ENCODE results near the gene SNRPA.
A peak's percentile ranks its signal among the peaks of the same experiment; 100 is the strongest.

Gene SNRPA

DNA sequence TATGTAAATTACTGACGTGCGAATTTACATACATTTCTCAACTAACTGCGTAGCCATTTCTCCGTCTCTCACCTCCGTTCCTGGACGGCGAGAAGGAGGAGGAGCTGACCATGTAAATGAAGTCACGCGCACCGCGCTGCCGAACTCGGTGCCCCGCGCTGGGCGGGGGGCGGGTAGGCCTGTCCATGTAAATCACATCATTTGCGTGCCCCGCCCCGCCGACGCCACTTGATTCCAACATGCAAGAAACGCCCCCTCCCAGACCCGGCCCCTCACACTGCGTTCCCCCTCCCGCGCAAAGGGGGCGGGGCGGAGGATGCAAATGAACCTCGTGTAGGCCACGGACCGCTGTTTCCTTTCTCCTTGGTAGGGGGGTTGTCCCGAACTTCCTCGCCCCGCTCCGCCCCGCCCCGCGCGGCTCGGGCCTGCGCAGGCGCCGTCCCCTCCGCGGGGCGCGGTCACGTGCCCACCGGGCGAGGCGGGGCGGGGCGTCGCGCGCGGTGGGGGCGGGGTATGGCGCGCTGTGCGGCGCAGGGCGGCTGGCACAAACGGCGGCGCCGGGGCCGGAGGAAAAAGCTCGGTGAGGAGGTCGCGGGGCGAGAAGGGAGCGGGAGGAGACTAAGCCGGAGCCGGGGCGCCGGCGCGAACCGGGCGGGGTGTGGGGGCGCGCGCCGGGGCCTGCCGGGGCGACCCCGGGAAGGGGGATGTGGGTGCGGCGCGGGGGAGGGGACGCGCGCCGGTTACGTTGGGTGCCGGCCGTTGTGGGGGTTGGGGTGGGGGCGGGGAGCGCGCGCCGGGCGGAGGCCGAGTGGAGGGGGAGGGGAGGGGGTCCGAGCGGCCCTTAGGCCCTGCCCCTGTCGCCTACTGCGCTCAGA is 47.9 kb downstream of the SNRPA start, which contains the start of gene EGLN2:
EGLN2 (plus strand) TSS at position 509 of the 875 bp plus-strand sequence. CDS start 1,382 bp downstream, outside the sequence.
- Histone ChIP-seq H3K4me3 (ENCODE audit: low read length in 2 of 2) (peak within 1 kb of the TSS; percentile 91 to 98), H4K91ac (ENCODE audit: low read depth, low read length, poor library complexity) (no peak within 1 kb of the TSS), H3K14ac (ENCODE audit: low read length) (peak within 1 kb of the TSS; percentile 95), H3K18ac (ENCODE audit: low read length) (peak within 1 kb of the TSS; percentile 99), H3K27ac (replicated peaks; ENCODE audit: low read length) (peak within 1 kb of the TSS; percentile 80), H2BK5ac (ENCODE audit: low read length) (peak within 1 kb of the TSS; percentile 88), H3K27me3 (ENCODE audit: control insufficient read depth in 3 of 3, insufficient read depth in 3 of 3, low read depth in 1 of 3, low read length in 3 of 3) (no peaks in the 10 kb centered on the region), H3K4ac (ENCODE audit: low read length) (peak within 1 kb of the TSS; percentile 69), H3K9ac (ENCODE audit: low read depth, low read length, poor library complexity) (peak within 1 kb of the TSS; percentile 93), H2BK12ac (ENCODE audit: low read length) (peak within 1 kb of the TSS; percentile 16), H2AFZ (ENCODE audit: low read length) (peak within 1 kb of the TSS; percentile 86), H3K23ac (ENCODE audit: low read depth, low read length, poor library complexity) (peak within 1 kb of the TSS; percentile 92), H2AK5ac (ENCODE audit: low read depth, low read length) (peak within 1 kb of the TSS; percentile 68), H2BK120ac (ENCODE audit: low read depth, low read length) (peak within 1 kb of the TSS; percentile 38), H2BK15ac (ENCODE audit: low read length) (no peak within 1 kb of the TSS), H3K4me2 (ENCODE audit: insufficient read depth, low read length, poor library complexity, severe bottlenecking) (peak within 1 kb of the TSS; percentile 60), H3K79me1 (ENCODE audit: low read depth, low read length) (peaks cover 23% of the 10 kb centered on the region), H4K8ac (ENCODE audit: low read depth, low read length) (no peak within 1 kb of the TSS), H3K9me3 (replicated peaks in 1 of 2; ENCODE audit: control insufficient read depth in 2 of 2, insufficient read depth in 1 of 2, low read depth in 1 of 2, low read length in 2 of 2) (no peaks in the 10 kb centered on the region), H3K4me1 (ENCODE audit: control insufficient read depth in 2 of 2, insufficient read depth in 1 of 2, low read depth in 1 of 2, low read length in 2 of 2) (peaks cover 32 to 33% of the 10 kb centered on the region in 2 donors), H3K36me3 (replicated peaks in 1 of 2; ENCODE audit: control insufficient read depth in 2 of 2, insufficient read depth in 2 of 2, low read length in 2 of 2) (peaks cover 21 to 40% of the 10 kb centered on the region in 2 donors)
- WGBS, 2 donors (ENCODE audit: extremely low coverage in 2 of 2, insufficient read length in 2 of 2, insufficient replicate concordance in 1 of 2) = no CpG with 5 or more reads among the region's 110 CpGs
- peak; percentile 100 for DNase-seq (ENCODE audit: low spot score)

DNA sequence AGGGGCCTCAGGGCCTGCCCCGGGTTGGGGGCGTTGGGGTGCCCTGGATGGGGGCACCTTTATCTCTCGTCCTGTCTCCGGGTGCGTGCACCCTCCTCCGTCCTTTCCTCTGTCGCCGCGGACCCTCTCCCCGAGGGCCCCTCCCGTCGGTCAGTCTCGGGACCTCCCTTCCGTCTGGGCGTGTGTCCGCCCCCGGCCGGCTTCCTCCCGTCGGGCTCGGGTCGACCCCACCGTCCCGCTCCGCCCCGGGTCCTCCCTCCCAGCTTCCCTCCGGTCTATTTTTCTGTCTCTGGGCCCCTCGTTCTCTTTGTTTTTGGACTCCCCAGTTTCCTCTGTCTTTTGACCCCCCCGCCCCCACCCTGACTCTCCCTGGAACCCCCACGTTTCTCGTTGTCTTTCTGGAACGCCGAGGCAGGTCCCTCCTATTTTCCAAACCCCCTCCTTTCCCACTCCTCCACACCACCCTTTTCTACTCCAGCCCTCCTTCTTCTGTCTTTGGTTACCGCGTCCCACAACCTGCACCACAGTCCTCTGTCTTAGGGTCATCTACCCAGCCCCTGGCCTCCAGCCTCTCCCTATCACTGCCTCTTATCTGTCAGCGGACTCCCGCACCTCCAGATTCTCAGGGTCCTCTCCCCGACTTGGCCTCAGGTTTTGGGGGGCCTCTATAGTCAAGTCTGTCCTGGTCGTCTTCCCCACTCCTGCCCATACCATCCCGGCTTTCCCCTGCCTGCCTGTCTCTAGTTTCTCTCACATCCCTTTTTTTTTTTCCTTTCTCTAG is 48.7 kb downstream of the SNRPA start:
- WGBS, 2 donors (ENCODE audit: extremely low coverage in 2 of 2, insufficient read length in 2 of 2, insufficient replicate concordance in 1 of 2) = no CpG with 5 or more reads among the region's 40 CpGs
- H2BK120ac ChIP-seq (ENCODE audit: low read depth, low read length) = peak overlapping the region; percentile 38

DNA sequence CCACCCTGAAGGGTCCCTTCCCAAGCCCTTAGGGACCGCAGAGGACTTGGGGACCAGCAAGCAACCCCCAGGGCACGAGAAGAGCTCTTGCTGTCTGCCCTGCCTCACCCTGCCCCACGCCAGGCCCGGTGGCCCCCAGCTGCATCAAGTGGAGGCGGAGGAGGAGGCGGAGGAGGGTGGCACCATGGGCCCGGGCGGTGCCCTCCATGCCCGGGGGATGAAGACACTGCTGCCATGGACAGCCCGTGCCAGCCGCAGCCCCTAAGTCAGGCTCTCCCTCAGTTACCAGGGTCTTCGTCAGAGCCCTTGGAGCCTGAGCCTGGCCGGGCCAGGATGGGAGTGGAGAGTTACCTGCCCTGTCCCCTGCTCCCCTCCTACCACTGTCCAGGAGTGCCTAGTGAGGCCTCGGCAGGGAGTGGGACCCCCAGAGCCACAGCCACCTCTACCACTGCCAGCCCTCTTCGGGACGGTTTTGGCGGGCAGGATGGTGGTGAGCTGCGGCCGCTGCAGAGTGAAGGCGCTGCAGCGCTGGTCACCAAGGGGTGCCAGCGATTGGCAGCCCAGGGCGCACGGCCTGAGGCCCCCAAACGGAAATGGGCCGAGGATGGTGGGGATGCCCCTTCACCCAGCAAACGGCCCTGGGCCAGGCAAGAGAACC is 49.5 kb downstream of the SNRPA start:
- no peak overlapping the region for H2AFZ ChIP-seq (ENCODE audit: low read length)
- H3K79me1 ChIP-seq (ENCODE audit: low read depth, low read length) = peaks cover 29% of the 10 kb centered on the region
- WGBS, 2 donors (ENCODE audit: extremely low coverage in 2 of 2, insufficient read length in 2 of 2, insufficient replicate concordance in 1 of 2) = no CpG with 5 or more reads among the region's 27 CpGs
- peaks cover 36 to 43% of the 10 kb centered on the region in 2 donors for H3K4me1 ChIP-seq (ENCODE audit: control insufficient read depth in 2 of 2, insufficient read depth in 1 of 2, low read depth in 1 of 2, low read length in 2 of 2)
- no peaks in the 10 kb centered on the region for H3K27me3 ChIP-seq (ENCODE audit: control insufficient read depth in 3 of 3, insufficient read depth in 3 of 3, low read depth in 1 of 3, low read length in 3 of 3)
- peak overlapping the region; percentile 94 for H3K23ac ChIP-seq (ENCODE audit: low read depth, low read length, poor library complexity)
- peak overlapping the region; percentile 87 for H2AK5ac ChIP-seq (ENCODE audit: low read depth, low read length)
- H3K4me2 ChIP-seq (ENCODE audit: insufficient read depth, low read length, poor library complexity, severe bottlenecking) = peak overlapping the region; percentile 60
- H3K36me3 ChIP-seq (replicated peaks in 1 of 2; ENCODE audit: control insufficient read depth in 2 of 2, insufficient read depth in 2 of 2, low read length in 2 of 2) = peaks cover 31 to 56% of the 10 kb centered on the region in 2 donors
- H2BK120ac ChIP-seq (ENCODE audit: low read depth, low read length) = peak overlapping the region; percentile 2
- H4K8ac ChIP-seq (ENCODE audit: low read depth, low read length) = no peak overlapping the region
- no peak for DNase-seq (ENCODE audit: low spot score)
- H3K27ac ChIP-seq (replicated peaks; ENCODE audit: low read length) = no peak overlapping the region
- H3K4me3 ChIP-seq (ENCODE audit: low read length in 2 of 2) = peak overlapping the region; percentile 91 to 98
- no peak overlapping the region for H4K91ac ChIP-seq (ENCODE audit: low read depth, low read length, poor library complexity)
- no peak overlapping the region for H2BK15ac ChIP-seq (ENCODE audit: low read length)
- no peak overlapping the region for H3K14ac ChIP-seq (ENCODE audit: low read length)
- peak overlapping the region; percentile 51 for H3K18ac ChIP-seq (ENCODE audit: low read length)
- H2BK5ac ChIP-seq (ENCODE audit: low read length) = peak overlapping the region; percentile 88
- H3K4ac ChIP-seq (ENCODE audit: low read length) = no peak overlapping the region
- peak overlapping the region; percentile 78 for H3K9ac ChIP-seq (ENCODE audit: low read depth, low read length, poor library complexity)
- H3K9me3 ChIP-seq (replicated peaks in 1 of 2; ENCODE audit: control insufficient read depth in 2 of 2, insufficient read depth in 1 of 2, low read depth in 1 of 2, low read length in 2 of 2) = no peaks in the 10 kb centered on the region
- no peak overlapping the region for H2BK12ac ChIP-seq (ENCODE audit: low read length)

More for the DNA sequence above, 48.7 kb downstream of the SNRPA start:
- Histone ChIP-seq H3K27me3 (ENCODE audit: control insufficient read depth in 3 of 3, insufficient read depth in 3 of 3, low read depth in 1 of 3, low read length in 3 of 3) (no peaks in the 10 kb centered on the region), H3K9me3 (replicated peaks in 1 of 2; ENCODE audit: control insufficient read depth in 2 of 2, insufficient read depth in 1 of 2, low read depth in 1 of 2, low read length in 2 of 2) (no peaks in the 10 kb centered on the region), H4K91ac (ENCODE audit: low read depth, low read length, poor library complexity) (no peak overlapping the region), H3K14ac (ENCODE audit: low read length) (peak overlapping the region; percentile 95), H2BK12ac (ENCODE audit: low read length) (no peak overlapping the region), H3K4me3 (ENCODE audit: low read length in 2 of 2) (peak overlapping the region; percentile 91 to 98), H4K8ac (ENCODE audit: low read depth, low read length) (no peak overlapping the region), H2AFZ (ENCODE audit: low read length) (peak overlapping the region; percentile 86), H2BK15ac (ENCODE audit: low read length) (no peak overlapping the region), H3K9ac (ENCODE audit: low read depth, low read length, poor library complexity) (peak overlapping the region; percentile 93), H2BK5ac (ENCODE audit: low read length) (peak overlapping the region; percentile 88), H3K4ac (ENCODE audit: low read length) (no peak overlapping the region), H3K4me1 (ENCODE audit: control insufficient read depth in 2 of 2, insufficient read depth in 1 of 2, low read depth in 1 of 2, low read length in 2 of 2) (peaks cover 33 to 36% of the 10 kb centered on the region in 2 donors), H3K4me2 (ENCODE audit: insufficient read depth, low read length, poor library complexity, severe bottlenecking) (peak overlapping the region; percentile 60), H2AK5ac (ENCODE audit: low read depth, low read length) (peak overlapping the region; percentile 48), H3K79me1 (ENCODE audit: low read depth, low read length) (peaks cover 26% of the 10 kb centered on the region), H3K18ac (ENCODE audit: low read length) (peak overlapping the region; percentile 99), H3K27ac (replicated peaks; ENCODE audit: low read length) (peak overlapping the region; percentile 80), H3K23ac (ENCODE audit: low read depth, low read length, poor library complexity) (peak overlapping the region; percentile 92), H3K36me3 (replicated peaks in 1 of 2; ENCODE audit: control insufficient read depth in 2 of 2, insufficient read depth in 2 of 2, low read length in 2 of 2) (peaks cover 28 to 48% of the 10 kb centered on the region in 2 donors)
- no peak for DNase-seq (ENCODE audit: low spot score)

Measured in neuronal stem cell (in vitro differentiated cells).